Peyer's patch (tissue), 4 donors: ENCODE measurements around the gene PDE3A. TPM values are rescaled to one million over a fixed set of nuclear protein-coding genes. Genes with fewer than 3 reads are reported as not detected.

Experiments used
- DNase-seq, 3 donors: peaks; one replicate each; pipeline ENCODE4 v3.0.0-alpha.2; 2017 to 2019
- H3K27ac ChIP-seq, 4 donors: fragments of 200-600 bp; sonication (generic); one replicate each; pipeline ENCODE4 v1.5.1; 2016 to 2019
- H3K27me3 ChIP-seq, 2 donors: fragments of 200-600 bp; sonication (generic); one replicate each; pipeline ENCODE4 v1.5.1; 2019
- H3K36me3 ChIP-seq, 3 donors: fragments of 200-600 bp; sonication (generic); one replicate each; pipeline ENCODE4 v1.5.1; 2016 to 2019
- H3K4me1 ChIP-seq, 4 donors: fragments of 200-600 bp; sonication (generic); one replicate each; pipeline ENCODE4 v1.5.1; 2016 to 2019
- H3K4me3 ChIP-seq, 4 donors: fragments of 200-600 bp; sonication (generic); 1 replicate in 3 of 4; 2 replicates in 1 of 4; pipeline ENCODE4 v1.5.1; 2016 to 2019; ENCODE audit warnings: mild to moderate bottlenecking in 1 of 4
- H3K9me3 ChIP-seq, 4 donors: fragments of 200-600 bp; sonication (generic); one replicate each; pipeline ENCODE4 v1.5.1; 2016 to 2019; ENCODE audit warnings: mild to moderate bottlenecking in 1 of 4
- POLR2A ChIP-seq, 2 donors: fragments of 450-650 bp; IDR thresholded peaks; one replicate each; pipeline ENCODE4 v1.5.1; 2017; ENCODE audit warnings: antibody characterized with exemption in 2 of 2, mild to moderate bottlenecking in 2 of 2, moderate library complexity in 2 of 2
- total RNA-seq, 4 donors: library from RNA; depleted of rRNA; stranded (reverse); fragments of >200 nt; gene quantifications; one replicate each; pipeline ENCODE4 v1.1.0, GENCODE V29; 2016
- TF ChIP-seq, protein P1 (sequence below), 6 experiments: fragments of 450-650 bp in 4 of 6; fragments of 200-600 bp in 2 of 6; sonication (generic) in 1 of 6; IDR thresholded peaks; one replicate each; pipeline ENCODE4 v1.5.1; 2017 to 2019; ENCODE audit warnings: antibody characterized with exemption in 6 of 6, mild to moderate bottlenecking in 3 of 6, moderate library complexity in 1 of 6

PDE3A gene
- total RNA-seq, 4 donors from 2014 or later: 17.3 to 144 (median 120) TPM

DNA sequence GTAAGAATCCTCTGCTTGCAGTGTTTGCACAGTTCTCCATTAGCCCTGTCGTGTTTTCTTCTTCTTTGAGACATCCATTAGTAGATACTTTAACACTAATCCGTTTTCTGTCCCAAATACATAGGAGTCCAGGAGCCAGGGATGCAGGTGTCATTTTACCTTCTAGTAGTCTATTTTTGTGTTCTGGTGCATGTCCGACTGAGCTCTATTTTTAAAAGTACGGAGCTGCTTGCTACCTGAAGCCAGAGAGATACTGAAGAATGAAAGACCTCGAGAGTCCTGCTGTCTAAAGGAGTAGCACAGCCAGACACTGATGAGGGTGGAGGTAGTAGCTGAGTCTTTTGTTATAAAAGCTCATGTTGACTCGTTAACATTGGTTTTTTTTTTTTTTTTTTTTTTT is 31.7 kb downstream of the PDE3A start:
- Histone ChIP-seq H3K36me3 (no peaks in the 10 kb centered on the region), H3K27ac (no peak overlapping the region), H3K4me1 (no peaks in the 10 kb centered on the region), H3K4me3 (no peak overlapping the region), H3K9me3 (no peaks in the 10 kb centered on the region), H3K27me3 (no peaks in the 10 kb centered on the region)
- DNase-seq: no peak
- TF ChIP-seq, protein P1, sequence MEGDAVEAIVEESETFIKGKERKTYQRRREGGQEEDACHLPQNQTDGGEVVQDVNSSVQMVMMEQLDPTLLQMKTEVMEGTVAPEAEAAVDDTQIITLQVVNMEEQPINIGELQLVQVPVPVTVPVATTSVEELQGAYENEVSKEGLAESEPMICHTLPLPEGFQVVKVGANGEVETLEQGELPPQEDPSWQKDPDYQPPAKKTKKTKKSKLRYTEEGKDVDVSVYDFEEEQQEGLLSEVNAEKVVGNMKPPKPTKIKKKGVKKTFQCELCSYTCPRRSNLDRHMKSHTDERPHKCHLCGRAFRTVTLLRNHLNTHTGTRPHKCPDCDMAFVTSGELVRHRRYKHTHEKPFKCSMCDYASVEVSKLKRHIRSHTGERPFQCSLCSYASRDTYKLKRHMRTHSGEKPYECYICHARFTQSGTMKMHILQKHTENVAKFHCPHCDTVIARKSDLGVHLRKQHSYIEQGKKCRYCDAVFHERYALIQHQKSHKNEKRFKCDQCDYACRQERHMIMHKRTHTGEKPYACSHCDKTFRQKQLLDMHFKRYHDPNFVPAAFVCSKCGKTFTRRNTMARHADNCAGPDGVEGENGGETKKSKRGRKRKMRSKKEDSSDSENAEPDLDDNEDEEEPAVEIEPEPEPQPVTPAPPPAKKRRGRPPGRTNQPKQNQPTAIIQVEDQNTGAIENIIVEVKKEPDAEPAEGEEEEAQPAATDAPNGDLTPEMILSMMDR (IDR thresholded peaks at IDR 0.05): no peak
- TF ChIP-seq POLR2A (IDR thresholded peaks at IDR 0.05): no peak

DNA sequence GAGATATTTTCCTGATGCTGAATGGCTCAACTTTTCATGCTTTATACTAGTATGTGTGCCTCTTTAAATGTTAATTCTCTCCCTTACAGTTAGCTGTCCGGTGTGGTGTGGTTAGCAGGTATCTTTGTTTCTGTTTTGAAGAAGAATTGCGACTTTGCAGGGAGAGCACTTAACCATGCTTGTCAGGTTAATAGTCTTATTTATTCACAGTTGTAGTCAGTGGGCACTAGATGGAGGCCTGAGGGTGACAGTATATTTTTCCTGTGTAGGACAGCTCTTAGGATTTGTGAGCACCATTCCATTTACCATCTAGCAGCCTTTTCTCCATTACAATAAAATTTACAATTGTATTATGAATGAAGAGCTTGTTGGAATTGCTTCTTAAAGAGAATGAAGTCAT is 34.9 kb downstream of the PDE3A start:
- Histone ChIP-seq H3K4me3 (no peak overlapping the region), H3K36me3 (no peaks in the 10 kb centered on the region), H3K27ac (no peak overlapping the region), H3K9me3 (no peaks in the 10 kb centered on the region), H3K4me1 (no peaks in the 10 kb centered on the region), H3K27me3 (no peaks in the 10 kb centered on the region)
- TF ChIP-seq POLR2A (IDR thresholded peaks at IDR 0.05): no peak
- DNase-seq: no peak

DNA sequence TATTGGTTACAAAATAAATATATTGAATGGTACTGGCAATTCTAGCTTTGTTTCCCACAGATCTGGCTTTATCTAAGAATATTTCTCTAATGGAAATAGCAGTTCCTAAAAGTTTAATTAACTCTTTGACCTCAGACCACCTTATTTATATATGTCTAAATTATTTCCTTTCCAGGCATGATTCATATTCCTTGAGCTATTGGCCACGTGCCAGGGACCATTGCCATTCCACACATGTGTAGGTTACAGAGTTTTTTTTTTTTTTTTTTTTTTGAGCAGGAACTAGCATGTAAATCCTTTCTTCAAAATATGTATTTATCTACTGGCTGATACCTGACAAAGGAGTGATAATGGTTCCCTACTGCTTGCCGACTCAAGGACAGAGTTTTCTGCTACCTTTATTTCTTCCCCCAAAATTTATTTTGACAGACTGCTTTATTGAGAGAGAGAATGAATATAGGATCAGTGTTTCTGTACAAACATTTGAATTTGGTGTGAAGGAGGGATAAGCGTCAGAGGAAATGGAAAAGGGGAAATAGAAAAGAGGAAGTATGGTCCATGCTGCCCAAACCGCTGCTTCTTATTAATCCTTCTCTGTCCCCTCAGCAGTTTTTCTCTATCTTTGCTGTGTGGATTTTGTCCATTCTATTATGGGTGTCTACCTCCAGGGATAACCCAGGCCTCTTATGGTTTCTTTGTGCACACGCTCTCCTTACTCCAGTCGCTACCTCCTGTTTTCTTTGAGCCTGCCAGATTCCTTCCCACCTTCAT is 36.4 kb downstream of the PDE3A start:
- no peaks in the 10 kb centered on the region for H3K27me3 ChIP-seq
- no peaks in the 10 kb centered on the region for H3K4me1 ChIP-seq

DNA sequence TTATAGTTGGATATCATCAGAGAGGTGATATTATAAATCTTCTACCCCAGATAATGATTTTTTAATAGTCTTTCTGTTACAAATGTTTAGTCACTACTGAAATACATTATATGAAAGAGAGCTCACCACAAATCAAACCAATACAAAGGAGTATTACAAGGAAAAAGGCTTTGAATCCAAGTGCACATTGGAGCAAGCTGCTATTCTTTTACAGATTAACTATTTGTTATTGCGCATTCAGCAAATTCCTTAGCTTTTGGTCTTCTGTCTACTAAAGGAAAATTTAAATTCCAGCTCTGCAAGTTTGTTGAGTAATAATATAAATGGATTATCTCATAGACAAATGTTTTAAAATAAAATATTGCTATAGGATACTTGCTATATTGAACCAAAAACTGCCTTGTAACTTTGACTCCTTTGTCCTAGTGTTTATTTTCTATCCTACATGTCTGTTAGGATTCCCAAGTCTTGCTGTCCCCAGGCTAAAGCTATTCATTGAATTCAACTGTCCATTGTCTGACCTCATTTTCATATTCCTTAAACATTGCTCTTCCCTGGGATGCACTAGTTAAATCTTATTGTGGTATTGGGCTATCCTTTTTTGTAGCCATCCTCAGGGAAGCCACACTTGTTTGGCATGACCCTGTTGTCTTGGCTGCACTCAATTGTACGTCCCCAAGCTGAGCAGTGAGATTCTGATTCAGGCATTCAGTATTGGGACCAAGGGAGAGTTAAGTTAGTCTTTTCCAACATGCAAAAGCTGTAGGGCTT is 41.5 kb downstream of the PDE3A start:
- Histone ChIP-seq H3K27ac (no peak overlapping the region), H3K36me3 (no peaks in the 10 kb centered on the region), H3K9me3 (no peaks in the 10 kb centered on the region), H3K27me3 (no peaks in the 10 kb centered on the region), H3K4me1 (no peaks in the 10 kb centered on the region), H3K4me3 (no peak overlapping the region)
- DNase-seq: no peak
- TF ChIP-seq, protein P1 (IDR thresholded peaks at IDR 0.05): no peak
- no peak for TF ChIP-seq POLR2A (IDR thresholded peaks at IDR 0.05)

More for the DNA sequence above, 36.4 kb downstream of the PDE3A start:
- TF ChIP-seq, protein P1 (IDR thresholded peaks at IDR 0.05): no peak
- TF ChIP-seq POLR2A (IDR thresholded peaks at IDR 0.05): no peak
- DNase-seq: peak in 2 of 3 donors; percentile 20 to 64
- Histone ChIP-seq H3K4me3 (no peak overlapping the region), H3K36me3 (no peaks in the 10 kb centered on the region), H3K9me3 (no peaks in the 10 kb centered on the region), H3K27ac (no peak overlapping the region)

DNA sequence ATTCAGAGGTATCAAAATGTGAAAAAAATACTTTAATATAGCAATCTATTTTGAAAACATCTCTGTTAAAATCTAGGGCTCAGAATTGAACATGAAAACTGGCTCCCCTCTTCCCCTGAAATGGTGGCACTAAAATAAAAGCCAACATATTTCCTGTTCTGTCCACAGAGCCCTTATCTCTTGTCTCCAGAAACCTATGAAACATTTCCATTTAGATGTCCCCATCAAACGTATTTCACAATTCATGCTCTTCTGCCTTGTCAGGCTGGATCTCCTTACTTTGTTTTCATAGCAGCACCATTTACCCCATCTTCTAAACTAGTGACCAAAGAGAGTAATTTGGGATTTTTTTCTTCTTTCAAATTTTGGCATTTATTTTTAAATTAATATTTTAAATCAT is 42.4 kb downstream of the PDE3A start:
- TF ChIP-seq POLR2A (IDR thresholded peaks at IDR 0.05): no peak
- TF ChIP-seq, protein P1 (IDR thresholded peaks at IDR 0.05): no peak
- no peaks in the 10 kb centered on the region for H3K9me3 ChIP-seq
- DNase-seq: no peak
- H3K36me3 ChIP-seq: no peaks in the 10 kb centered on the region
- no peak overlapping the region for H3K27ac ChIP-seq
- no peaks in the 10 kb centered on the region for H3K4me1 ChIP-seq
- no peaks in the 10 kb centered on the region for H3K27me3 ChIP-seq
- no peak overlapping the region for H3K4me3 ChIP-seq

DNA sequence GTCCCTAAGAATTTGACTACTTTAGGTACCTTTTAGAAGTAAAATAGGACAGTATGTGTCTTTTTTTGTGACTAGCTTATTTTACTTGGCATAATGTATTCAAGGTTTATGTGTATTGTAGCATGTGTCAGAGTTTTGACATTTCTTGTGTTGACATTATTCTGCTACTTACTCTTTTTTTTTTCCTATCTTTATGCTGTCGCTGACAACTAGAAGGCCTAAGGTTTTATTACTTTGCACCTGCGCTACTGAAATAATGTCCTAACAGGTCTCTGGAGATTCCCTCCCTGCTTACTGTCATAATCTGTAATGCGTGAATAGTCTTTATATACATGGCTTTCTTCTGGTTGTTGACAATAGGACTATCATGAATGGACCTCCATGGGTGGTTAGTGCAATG is 43.0 kb downstream of the PDE3A start:
- H3K9me3 ChIP-seq: no peaks in the 10 kb centered on the region
- TF ChIP-seq POLR2A (IDR thresholded peaks at IDR 0.05): no peak
- TF ChIP-seq, protein P1 (IDR thresholded peaks at IDR 0.05): no peak
- no peaks in the 10 kb centered on the region for H3K27me3 ChIP-seq

More for the DNA sequence above, 43.0 kb downstream of the PDE3A start:
- H3K36me3 ChIP-seq: no peaks in the 10 kb centered on the region
- no peak overlapping the region for H3K27ac ChIP-seq
- H3K4me1 ChIP-seq: no peaks in the 10 kb centered on the region
- no peak for DNase-seq
- H3K4me3 ChIP-seq: no peak overlapping the region
